Measurements from ENCODE around the gene GDF9.

Gene GDF9

DNA sequence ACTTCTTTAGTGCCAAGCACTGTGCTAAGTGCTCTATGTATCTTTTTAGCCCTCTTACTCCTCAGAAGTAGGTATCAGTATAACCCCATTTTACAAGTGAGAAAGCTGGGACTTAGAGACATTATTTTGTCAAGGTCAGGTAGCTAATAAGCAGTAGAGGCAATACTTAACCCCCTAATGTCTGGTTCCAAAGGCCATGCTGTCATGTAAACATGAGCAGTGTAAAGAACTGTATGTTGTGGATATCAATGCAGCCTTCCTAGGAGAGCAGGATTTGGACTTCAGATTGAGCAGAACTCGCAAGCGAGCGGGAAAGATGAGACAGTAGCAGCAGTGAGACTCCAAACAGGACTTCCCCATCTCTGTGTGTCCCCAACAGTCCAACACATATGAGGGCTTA lies 32.2 kb downstream of the GDF9 start:
- DNase-seq, result no peak

DNA sequence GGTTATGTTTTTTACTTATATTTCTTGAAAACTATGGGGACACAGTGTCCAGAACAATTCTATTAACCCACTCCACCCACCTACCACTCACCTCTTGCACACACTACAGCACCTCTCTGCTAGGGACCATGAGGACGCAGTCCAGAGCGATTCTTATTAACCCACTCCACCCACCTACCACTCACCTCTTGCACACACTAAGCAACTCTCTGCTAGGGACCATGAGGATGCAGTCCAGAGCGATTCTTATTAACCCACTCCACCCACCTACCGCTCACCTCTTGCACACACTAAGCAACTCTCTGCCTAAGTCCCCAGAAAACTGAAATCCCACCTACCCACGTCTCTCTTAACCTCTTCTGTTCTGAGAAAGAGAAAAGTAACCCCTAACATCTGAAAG lies 33.7 kb downstream of the GDF9 start:
- no peak for DNase-seq

DNA sequence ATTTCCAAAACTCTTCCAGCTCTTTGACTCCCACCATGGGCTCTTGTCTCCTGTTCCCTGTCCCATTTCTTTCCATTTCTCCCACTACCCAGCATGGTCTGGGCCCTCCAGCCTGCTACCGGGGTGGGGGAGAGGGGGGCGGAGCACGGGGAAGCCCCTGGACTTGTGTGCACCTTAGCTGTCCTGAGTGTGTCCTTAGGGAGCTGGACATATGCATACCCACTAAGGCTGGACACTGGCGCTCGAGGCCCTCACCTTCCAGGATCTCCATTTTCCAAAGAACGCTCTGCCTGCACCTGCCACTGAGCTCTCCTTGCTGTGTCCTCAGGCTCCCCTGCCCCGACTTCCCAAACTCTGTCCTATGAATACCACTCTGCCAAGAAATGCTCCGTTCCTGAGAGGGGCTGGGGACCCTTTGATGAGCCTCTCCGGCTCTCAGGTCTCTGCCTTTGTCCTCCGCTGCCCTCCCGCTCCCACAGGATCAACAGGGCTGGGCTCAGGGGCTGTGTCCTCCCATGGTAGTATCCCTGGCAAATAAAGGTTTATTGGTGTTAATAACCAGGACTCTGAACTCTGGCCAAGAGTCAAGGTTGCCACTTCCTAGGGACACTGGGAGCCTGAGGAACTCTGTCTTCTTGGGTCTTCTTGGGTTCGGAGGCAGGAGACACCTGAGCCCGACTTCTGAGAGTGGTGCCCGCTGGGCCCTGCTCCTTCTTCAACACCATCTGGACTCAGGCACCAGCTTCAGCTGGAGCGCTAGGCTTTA lies 35.0 kb downstream of the GDF9 start:
- no peak for DNase-seq

DNA sequence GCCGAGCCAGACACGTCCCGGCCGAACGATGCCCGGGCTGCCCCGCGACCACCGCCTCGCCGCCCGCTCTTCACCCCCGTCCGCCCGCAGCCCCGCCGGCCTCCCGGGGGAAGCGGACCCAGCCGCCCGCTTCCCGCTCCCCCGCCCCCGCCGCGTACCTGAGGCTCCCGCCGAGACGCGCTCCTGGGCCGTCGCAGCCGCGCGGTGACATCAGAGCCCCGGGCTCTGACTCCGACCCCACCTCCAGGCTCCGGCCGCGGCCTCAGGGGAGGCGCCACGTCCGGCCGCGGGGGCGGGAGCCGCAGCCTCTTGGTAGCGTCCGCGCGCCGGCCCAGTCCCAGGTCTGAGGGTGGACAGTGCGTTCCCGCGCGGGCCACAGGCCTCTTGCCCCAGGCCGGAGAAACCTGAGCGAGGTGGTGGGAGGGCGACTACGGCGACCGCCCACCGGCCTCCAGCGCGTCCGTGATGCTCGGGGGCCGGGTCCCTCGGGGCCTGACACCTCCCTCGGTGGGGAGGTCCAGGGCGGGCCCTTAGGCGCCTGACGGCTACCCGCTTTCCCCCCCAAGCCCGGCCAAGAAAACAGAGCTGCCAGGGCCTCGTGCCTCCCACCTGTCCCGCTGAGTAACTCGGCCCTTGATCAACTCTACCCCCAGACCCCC lies 35.7 kb downstream of the GDF9 start, which contains the start of gene SHROOM1:
Gene SHROOM1, minus strand, starts transcription at position 212 of the 659 bp plus-strand sequence. CDS start 4,507 bp downstream, outside the sequence.
- no peak for DNase-seq

DNA sequence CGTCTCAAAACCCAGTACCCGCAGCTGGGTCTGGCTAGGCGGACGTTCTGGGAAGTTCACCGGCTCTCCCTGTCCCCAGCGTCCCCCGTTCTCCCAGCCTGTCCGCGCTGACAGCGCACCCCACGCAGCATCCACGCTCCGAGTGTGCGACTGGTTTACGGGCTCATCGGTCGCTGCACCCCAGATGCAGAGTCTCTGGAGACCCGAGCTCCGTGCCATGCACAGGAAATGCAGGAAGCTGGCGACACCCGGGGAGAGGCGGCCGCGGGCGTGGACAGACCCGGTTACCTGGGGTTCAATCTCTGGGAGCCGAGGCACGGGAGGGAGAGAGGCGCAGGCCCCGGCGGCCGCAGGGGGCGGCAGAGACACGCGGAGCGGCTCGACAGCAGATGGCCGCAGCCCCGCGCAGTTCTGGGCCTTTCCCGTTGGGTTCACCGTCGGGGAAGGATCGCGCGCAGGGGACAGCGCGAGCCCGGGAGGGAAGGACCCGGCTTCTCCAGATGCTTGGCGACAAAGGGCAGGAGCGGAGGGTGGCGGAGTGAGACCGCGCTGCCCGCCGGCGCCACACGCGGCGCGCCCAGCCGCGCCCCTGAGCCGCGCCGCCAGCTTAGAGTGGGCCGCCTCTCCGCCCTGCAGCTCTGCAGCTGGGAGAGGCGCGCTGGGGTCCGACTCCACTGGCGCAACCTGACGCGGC lies 36.4 kb downstream of the GDF9 start:
- peak; percentile 67 for DNase-seq

DNA sequence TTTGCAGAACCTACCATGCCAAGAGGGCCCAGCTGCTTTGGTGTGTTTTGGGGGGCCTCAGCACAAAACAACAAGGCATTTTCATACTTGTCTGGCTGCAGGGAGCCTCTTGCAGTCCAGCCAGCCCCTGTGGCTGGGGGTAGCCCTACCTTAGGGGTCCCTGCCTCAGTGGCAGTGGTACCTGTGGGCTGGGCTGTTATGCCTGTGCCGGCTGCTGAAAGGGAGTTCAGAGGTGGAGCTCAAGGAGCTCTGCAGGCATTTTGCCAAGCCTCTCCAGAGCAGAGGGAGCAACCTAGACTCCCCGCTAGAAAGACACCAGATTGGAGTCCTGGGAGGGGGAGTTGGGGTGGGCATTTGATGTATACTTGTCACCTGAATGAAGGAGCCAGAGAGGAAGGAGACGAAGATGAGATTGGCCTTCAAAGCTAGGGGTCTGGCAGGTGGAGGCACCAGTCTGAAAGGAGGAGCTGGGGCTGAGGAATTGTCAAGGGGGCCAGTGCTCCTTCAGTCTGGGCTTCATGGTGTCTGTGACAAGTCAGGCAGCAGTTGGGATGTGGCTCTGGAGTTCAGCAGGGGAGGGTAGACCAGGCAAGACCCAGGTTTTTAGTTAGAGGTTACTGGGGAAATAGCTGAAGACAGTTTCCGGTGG lies 37.3 kb downstream of the GDF9 start:
- no peak for DNase-seq

DNA sequence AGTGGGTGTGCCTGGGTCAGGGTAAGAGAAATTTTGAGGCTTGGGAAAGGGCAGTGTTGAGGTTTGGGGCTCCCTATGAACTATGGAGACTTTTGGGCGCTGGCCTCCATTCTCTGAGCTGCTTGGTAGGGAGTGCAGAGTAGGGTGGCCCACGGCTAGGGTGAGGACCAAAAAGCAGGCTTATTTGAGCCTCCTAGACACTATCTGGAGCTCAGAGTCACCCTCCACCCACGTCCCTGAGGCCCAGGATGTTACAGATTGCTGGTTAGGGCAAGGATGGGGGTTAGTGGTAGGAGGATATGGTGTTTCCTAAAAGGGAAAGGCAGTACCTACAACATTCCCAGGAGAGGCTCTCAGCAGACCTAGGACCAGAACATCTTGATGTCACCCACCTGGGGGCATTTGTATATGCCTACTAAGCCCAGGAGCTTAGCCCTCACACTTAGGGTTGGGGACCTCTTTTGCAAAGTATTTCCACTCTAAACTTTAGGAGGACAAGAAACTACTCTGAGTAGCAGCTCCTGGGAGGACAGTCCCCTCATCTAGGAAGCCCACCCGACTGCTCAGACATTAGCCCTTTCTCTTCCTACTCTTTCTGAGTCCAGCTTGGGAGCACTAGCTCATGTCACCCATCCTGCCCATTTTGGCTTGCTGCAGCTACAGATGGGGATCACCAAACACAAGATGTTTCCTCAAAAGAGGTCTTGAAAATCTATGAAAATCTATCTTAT lies 38.2 kb downstream of the GDF9 start:
- DNase-seq, result no peak

DNA sequence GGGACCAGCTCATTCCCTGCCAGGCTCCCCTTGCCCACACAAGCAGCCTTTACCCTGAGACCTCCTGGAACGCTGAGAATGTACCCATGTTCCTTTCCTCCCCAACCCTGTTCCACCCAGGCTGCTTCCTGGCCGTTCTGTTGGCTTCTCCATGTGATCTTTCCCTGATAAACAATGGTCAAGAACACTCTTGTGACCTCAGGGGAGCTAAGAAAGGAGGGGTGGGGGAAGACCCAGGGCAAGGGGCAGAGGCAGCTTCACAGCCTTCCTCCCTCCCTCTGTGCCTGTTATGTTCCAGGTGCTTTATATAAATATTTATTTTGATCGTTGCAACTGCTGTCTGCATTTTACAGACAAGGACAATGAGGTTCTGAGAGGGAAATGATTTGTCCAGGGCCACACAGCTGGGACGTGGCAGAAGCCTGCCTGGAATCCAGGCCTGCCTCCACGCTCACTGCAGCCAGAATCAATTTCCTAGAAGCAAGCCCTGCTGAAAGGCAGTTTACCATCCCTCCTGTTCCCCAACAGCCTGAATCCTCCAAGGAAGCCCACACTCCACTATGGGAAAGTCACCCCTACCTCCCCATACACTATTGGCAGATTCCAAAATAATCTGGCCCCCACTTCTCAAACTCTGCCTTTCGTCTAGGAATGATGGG lies 39.7 kb downstream of the GDF9 start:
- no peak for DNase-seq

DNA sequence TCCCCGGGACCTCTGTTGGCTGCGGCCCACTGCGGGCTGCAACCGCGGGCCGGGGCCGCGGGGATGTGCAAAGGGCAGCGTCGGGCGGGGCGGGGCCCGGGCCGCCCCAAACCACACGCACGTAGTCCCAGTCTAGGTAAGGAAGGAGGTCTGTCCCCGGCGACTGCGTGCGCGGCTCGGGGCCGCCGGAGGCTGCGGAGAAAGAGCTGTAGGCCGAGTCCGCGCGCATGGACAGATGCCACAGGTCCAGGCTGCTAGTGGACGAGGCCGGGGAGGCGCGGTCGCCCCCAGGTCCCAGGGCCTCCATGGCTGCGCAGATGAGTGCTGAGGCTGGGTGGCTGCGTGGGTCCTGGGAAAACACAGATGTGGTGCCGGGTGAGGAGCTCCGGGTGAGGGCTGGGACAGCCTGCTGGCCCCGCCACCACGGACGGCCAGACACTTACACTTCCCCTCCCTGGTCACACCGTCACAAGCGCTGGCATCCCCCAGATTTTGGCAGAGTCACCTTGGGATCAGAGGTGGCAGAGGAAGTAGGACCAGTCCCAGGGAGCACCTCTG lies 40.4 kb downstream of the GDF9 start:
- DNase-seq, result no peak

DNA sequence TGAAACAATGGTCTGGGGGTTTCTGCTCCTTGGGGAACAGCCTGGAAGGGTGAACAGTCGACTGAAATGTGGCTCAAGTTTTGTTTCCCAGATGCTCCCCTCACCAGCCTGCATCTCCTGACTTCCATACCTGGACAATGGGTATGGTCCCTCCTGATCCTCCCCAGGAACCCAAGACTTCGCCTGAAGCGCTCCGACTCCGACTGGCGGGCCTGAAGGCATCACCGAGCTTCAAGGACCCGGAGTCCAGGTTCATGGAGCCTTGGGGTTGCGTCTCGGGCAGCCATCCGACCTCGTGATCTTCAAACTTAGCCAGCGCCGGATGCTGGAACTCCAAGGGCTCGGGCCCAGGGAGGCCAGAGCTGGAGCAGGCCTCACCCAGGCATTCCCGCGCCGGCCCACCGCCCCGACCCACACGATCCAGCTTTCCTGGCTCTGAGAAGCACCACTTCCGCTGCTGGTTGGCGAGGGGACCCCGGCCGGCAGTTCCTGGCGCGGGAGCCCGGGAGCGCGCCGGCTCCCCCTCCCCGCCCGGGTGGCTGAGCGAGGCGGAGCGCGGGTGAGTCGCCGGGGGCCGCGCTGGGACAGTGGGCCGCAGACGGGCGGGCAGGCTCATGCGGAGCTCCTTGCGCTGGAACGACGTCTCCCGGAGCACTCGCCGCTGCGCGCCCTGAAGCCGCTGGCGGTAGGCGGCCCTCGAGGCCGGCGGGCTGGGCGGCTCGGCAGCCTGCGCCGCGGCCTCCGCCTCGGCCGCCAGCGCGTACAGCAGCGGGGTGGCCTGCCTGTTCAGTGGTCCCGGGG lies 41.0 kb downstream of the GDF9 start:
- DNase-seq, result no peak

DNA sequence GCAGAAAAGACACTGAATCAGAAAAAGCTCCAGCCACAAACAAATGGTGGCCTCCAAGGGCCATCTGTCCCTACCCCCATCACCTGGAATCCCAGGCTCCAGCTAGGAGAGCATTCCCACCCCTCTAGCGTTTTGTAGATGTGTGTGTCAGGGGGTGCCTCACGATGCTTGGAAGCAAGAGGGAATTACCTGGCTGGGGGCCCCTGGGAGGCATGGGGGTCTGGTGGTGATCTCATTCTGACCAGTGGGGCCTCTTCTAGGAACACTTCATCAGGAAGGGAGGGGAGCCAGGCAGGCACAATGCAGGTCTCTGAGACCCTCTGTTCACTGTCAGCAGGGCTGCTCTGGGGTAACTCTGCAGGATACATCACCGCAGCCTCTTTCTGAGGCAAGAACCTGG lies 41.8 kb downstream of the GDF9 start:
- no peak for DNase-seq

DNA sequence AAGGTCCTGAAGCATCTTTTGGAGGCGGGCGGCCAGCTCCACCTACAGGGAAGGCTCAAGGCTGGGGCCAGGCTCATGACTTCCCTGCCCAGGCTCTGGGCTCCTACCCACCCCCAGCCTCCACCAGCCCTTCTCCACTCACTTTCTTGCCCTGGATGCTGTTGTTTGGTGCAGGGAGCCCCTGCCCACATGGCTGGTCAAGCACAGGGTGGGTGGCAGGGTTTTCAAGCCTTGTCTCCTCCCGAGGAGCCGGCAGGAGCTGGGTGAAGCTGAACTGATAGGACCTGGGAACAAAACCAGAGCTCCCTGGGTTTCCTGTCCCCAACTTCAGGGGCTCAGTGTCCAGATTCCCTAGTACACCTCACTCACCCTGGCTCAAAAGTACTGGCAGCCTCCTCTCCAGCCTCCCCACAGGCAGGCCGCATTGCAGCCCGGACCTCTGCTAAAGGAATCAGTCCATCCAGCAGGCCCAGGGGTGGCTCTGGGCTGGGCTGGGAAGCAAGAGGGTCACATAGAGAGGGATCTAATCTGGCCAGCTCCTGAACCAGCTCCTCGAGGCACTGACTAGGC lies 42.7 kb downstream of the GDF9 start:
- DNase-seq, result no peak

DNA sequence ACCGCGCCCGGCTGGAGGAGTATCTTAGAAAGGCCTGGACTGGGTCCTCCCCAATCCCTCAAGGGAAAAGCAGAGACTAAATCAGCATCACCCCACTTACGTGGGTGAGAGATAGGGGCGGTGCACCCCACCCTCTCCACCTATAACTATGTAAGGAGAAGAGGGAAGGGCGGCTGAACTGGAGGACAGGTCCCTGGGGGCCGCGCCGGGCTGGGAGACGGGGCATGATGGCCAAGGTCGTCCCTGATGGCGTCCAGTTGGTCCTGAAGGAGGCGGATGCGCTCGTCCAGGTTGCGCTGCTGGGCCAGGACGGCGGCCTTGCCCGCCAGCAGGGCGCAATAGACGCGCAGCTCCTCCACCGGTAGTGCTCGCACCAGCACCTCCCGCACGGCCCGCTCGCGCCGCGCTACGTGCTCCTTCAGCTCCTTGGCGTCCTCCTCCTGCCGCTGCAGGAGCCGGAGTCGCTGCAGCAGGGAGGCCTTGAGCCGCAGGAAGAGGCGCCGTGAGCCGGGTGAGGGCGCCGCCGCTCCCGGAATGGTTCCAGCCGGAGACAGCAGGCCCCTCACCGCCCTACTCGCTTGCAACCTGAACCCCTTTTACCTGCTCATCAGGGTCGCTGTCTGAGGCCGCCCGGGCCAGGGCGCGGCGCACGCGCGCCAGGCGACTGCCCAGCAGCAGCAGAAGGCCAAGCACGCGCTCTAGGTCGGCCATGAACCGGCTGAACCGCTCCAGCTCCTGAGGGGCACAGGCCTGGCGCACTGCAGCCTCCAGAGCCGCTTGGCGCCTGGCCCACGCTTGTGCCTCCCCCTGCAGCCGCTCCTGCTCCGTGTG lies 43.4 kb downstream of the GDF9 start:
- no peak for DNase-seq

DNA sequence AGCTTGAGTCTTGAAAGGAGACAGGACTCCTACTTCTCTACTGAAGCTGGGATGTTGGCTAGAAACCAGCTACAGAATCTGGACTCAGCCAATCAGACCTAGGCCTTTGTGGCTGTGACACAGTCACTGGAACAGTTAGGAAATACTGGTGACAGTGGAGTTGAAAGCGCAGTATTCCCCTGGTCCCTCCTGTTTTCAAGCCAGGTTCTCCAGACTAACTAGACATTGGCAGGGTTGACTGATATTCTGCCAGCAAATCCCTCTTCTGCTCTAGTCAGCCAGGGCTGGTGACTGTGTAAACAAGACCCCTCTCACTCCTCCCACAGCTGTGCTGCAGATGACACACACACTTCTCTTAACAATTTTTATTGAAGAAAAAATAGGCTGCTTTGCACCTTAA lies 44.5 kb downstream of the GDF9 start:
- DNase-seq, result no peak

DNA sequence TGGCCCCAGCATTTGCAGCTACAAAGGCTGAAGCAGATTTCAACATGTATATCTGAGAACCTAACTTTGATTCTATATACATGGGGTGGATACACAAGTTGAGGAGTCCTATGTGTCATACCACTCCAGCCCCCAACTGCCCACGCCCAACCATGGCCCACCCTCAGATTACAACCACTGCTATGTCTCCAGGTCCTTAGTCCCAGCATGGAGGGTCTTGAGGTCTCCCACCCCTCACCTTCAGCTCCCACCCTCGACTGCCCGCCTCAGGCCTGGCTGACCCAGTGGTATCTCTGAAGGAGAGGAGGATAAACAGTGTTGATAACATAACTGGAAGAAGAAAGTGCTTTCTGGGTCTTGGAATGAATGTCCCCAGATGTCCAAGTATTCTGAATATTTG lies 44.9 kb downstream of the GDF9 start:
- no peak for DNase-seq

DNA sequence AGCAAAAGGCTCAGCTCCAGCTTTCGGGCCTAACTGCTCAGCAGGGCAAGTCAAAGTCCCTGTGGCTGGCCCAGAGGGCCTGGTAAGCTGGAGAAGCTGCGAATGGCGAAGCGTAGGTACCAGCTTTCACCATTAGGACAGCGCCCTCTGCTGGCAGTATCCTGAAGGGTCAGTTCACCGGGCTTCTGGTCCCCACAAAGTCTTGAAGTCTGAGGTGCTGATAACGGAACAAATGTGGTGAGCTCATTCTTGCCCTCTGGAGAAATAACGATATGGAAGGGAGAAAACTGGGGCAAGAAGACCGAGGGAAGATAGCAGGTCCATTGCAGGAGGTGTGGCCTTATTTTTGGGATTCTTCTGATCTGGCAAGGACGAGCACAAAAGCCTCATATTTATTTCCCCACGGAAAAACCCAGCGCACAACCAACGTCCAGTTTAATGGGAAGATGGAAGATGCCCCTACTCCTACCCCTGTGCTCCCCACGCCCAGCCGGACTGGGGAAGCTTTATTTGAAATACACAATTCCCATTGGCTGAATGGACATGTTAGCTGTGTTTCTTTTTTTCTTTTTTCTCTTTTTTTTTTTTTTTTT lies 46.0 kb downstream of the GDF9 start:
- peak; percentile 84 for DNase-seq

DNA sequence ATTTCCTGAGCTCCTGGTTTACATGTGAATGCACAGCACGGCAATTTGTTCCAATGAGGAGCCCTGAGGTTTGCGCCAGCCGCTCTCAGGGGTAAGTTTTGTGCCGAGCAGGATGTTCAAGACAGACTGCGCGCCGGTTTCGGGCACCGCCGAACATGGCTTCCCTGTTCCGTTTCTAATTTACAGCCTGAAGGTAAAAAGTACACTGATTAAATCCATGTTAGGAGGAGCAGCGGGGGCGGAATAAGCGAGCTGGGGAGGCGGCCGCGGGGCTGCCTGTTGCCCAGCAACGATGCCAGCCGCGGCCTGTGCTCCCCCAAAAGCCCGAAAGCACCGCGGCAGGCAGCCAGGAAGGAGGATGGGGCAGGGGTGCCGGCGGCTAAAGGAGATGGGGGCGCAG lies 46.8 kb downstream of the GDF9 start:
- no peak for DNase-seq

DNA sequence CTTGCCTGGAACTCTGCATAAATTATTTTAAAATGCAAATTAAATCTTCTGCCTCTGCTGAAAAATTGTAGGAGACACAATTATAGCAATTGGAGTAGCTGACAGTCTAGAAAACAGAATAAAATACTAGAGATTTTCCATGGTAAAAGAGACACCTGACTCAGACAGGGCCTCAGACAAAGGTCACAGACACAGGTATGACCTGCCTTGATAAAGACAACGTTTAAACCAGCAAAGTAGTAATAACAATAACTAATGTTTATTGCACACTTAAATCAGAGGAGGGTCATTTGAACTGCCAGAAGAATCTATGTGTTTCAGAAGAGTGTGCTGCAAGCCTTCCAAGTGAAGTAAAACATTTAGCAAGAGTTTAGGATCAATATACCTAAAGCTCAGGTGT lies 49.3 kb downstream of the GDF9 start:
- no peak for DNase-seq

DNA sequence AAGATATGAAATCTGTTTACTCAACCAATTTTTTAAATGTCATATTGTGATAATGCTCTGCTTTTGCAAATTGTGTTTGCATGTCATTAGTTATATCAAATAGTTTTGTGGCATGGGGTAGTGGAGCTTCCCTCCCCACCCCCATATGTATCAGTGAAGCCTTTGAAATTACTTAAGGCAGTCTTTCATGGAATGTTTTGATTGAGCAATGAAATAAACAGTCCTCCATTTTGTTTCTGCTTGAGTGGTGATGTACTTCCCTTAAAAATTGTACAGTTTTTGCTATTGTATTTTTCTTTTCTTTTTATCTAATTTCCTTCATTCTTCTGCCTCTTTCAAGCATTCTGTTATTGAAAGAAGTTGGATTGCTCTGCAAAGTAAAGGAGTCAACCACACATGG lies 49.7 kb downstream of the GDF9 start:
- no peak for DNase-seq

Measured in CD4-positive, alpha-beta T cell treated with Interleukin-15 for 1 hour (primary cell).